GM20000 (cell line): ENCODE measurements around the gene OPRM1.

Source experiments
- DNase-seq: peaks from one replicate; pipeline ENCODE4 v3.0.0; 2012; ENCODE audit warnings: low spot score
- TF ChIP-seq, protein P1 (sequence below): IDR thresholded peaks from 2 replicates; pipeline ENCODE4 v1.5.1; 2012; ENCODE audit warnings: mild to moderate bottlenecking, control low read depth; ENCODE audit errors: extremely low read depth, missing control alignments

OPRM1 gene

DNA sequence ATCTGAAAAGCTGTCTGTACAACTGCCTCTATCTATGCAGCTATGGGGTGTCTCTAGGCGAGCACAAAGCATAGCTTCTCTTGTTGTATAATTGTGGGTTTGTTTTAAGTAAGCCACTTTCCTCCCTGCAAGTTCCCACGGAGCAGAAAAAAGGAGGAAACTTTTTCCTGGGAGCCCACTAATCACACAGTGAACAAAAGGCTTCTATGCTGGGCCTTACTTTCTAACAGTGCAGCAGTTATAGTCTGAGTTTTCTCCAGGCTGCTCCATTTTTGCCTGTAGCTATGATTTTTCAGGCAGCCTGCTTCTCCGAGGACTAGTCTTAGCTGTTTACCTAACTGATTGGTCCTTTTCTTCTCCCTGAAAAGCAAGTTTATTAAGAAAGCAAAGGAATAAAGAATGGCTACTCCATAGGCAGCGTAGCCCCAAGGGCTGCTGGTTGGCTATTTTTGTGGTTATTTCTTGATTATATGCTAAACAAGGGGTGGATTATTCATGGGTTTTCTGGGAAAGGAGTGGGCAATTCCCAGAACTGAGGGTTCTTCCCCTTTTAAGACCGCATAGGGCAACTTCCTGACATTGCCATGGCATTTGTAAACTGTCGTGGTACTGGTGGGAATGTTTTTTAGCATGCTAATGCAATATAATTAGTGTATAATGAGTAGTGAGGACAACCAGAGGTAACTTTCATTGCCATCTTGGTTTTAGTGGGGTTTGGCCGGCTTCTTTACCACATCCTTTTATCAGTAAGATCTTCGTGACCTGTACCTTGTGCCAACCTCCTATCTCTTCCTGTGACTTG lies 84.3 kb downstream of the OPRM1 start:
- DNase-seq: no peak
- TF ChIP-seq, protein P1, sequence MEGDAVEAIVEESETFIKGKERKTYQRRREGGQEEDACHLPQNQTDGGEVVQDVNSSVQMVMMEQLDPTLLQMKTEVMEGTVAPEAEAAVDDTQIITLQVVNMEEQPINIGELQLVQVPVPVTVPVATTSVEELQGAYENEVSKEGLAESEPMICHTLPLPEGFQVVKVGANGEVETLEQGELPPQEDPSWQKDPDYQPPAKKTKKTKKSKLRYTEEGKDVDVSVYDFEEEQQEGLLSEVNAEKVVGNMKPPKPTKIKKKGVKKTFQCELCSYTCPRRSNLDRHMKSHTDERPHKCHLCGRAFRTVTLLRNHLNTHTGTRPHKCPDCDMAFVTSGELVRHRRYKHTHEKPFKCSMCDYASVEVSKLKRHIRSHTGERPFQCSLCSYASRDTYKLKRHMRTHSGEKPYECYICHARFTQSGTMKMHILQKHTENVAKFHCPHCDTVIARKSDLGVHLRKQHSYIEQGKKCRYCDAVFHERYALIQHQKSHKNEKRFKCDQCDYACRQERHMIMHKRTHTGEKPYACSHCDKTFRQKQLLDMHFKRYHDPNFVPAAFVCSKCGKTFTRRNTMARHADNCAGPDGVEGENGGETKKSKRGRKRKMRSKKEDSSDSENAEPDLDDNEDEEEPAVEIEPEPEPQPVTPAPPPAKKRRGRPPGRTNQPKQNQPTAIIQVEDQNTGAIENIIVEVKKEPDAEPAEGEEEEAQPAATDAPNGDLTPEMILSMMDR: no peak

DNA sequence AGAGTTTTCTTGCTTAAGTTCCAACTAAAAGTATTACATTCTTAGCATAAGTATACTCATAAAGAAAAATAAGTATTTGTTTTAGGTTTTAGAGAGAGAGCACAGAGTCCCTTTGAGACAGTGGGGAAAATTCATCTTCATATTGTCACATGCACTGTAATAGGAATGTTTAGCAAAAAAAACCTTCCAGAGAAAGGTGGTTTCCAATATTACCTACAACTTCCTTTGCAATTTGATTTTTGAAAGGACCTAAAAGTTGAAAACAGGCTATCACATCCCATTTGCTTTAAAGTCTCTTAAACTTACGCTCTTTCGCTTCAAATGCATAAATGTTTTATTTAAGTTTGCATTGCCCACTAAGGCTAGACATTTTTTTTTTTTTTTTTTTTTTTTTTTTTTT lies 86.4 kb downstream of the OPRM1 start:
- TF ChIP-seq, protein P1: no peak
- no peak for DNase-seq

DNA sequence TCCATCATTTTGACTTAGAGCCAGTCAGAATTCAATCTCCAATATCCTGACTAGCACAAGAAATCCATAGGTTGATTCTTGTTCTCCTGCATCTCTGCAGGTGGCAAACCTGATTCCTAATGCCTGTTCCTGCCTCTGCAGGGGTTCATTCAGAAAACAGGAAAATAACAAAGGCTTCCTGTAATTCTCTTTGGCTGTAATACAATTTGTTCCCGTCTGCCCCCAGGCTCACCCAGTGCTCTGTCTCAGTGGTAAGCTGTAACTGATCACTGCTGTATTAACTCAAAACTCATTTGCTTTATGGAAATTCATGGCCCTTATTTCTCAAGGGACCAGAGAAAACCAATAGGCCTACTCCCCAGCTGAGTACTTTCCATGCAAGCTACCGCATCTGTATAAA lies 88.6 kb downstream of the OPRM1 start:
- no peak for DNase-seq
- TF ChIP-seq, protein P1: no peak

DNA sequence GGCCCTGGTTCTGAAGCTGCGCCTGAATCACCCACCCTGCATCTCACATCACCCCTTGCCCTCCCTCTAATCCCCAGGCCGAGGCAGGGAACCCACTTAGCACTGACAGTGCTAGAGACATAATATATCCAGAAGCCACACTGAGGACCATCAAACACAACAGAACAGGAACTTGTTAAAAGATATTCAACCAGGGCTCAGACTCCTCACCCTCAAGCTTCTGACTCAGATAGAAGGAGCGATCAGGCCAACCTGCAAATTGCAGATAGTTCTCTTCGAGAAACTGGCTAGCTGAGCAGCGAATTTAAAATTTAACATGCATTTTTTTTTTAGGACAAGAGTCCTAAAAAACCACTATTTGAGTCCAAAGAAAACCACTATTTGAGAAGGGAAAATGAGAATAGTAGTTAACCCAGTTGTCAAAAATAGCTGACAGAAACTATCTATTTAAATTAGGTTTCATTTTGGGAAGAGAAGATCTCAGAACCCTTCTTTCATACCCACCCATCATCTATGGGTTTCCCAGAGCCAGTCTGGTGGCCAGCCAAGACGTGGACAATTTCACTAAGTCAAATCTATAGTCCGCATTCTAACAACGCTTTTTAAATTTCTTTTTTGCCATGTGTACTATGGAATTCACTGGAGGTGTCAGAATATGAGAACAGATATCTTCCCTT lies 95.6 kb downstream of the OPRM1 start:
- no peak for DNase-seq
- TF ChIP-seq, protein P1: no peak

DNA sequence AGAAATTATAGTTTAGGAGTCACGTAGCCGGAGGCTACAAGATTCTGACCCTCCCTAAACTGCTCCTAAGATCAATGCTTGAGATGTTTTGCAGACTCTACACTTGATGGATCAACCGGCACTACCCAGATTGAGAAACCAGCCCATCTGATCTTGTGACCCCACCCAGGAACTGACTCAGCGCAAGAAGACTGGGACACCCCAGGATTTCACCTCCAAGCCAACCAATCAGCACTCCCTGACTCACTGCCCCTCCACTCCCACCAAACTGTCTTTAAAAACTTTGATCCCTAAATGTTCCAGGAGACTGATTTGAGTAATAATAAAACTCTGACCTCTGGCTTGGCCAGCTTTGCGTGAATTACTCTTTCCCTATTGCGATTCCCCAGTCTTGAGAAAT lies 99.8 kb downstream of the OPRM1 start:
- DNase-seq: no peak
- TF ChIP-seq, protein P1: no peak

DNA sequence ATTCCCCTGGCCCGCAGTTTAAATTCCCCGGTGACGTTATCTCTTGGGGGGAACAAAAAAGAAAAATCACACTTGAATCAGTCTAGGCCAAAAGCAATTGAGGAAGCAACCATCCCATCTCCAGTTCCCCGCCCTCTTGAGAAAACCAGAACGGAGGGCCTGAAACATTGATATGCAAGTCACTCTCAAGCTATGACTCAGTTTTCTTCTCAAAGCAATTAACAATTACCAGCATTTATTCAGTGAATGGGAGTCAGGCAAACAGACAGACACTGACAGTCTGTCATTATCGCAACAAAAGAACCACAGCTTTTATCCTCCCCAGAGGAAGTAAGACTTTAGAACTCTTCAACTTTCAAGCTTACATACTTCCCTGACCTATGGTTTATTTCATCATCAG lies 100.9 kb downstream of the OPRM1 start:
- TF ChIP-seq, protein P1: no peak

DNA sequence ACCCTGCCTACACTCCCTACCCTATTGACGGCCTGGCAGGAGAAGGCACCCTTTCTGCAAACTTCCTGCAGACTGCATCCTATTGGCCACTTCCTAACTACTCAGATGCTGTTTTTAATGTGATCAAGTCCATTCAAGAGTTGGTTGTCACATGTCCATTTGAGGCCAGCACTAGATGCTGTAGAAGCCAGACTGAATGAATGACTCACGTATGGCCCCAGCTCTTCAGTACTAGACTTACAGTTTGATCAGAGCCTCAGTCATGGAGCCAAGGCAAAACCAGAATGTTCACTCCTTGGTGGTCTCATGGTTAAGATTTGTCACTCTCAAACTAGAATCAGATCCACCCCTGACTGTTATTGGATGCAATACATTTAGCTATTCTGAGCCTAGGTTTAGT lies 101.7 kb downstream of the OPRM1 start:
- no peak for DNase-seq
- TF ChIP-seq, protein P1: no peak

More for the DNA sequence above, 100.9 kb downstream of the OPRM1 start:
- DNase-seq: no peak
